IPS-18a (cell line): ENCODE data around the gene CACNA2D1.

ENCODE experiments used
- H3K27ac ChIP-seq: one replicate; pipeline ENCODE4 v1.5.1; 2013; ENCODE audit warnings: low read length
- H3K27me3 ChIP-seq: one replicate; pipeline ENCODE4 v1.6.1; 2013; ENCODE audit warnings: mild to moderate bottlenecking, low read length; ENCODE audit not compliant: control insufficient read depth, insufficient read depth
- H3K36me3 ChIP-seq: one replicate; pipeline ENCODE4 v1.6.1; 2013; ENCODE audit warnings: low read depth, low read length; ENCODE audit not compliant: control insufficient read depth
- H3K4me1 ChIP-seq: one replicate; pipeline ENCODE4 v1.6.1; 2013; ENCODE audit warnings: low read depth, low read length; ENCODE audit not compliant: control insufficient read depth
- H3K4me3 ChIP-seq: one replicate; pipeline ENCODE4 v1.5.1; 2013; ENCODE audit warnings: low read length
- H3K9ac ChIP-seq: one replicate; pipeline ENCODE4 v1.6.1; 2013; ENCODE audit warnings: mild to moderate bottlenecking, low read length, moderate library complexity
- H3K9me3 ChIP-seq: one replicate; pipeline ENCODE4 v1.6.1; 2013; ENCODE audit warnings: low read depth, low read length; ENCODE audit not compliant: control insufficient read depth

The CACNA2D1 gene

GRCh38 chr7:82241356-82241755 lies 202.2 kb downstream of the CACNA2D1 start:
- H3K4me3 ChIP-seq, result no peak overlapping the region
- H3K9ac ChIP-seq, result no peak overlapping the region
- H3K36me3 ChIP-seq, result no peaks in the 10 kb centered on the region
- H3K27me3 ChIP-seq, result no peaks in the 10 kb centered on the region
- H3K9me3 ChIP-seq, result no peaks in the 10 kb centered on the region
- H3K4me1 ChIP-seq, result no peaks in the 10 kb centered on the region
- no peak overlapping the region for H3K27ac ChIP-seq

- no peaks in the 10 kb centered on the region for H3K27me3 ChIP-seq
- H3K4me3 ChIP-seq, result no peak overlapping the region
- H3K4me1 ChIP-seq, result peaks cover 16% of the 10 kb centered on the region
- H3K27ac ChIP-seq, result no peak overlapping the region
- no peak overlapping the region for H3K9ac ChIP-seq
- no peaks in the 10 kb centered on the region for H3K36me3 ChIP-seq
- H3K9me3 ChIP-seq, result no peaks in the 10 kb centered on the region
These were observed 207.9 kb downstream of the CACNA2D1 start for GRCh38 chr7:82235713-82236112.

- H3K9ac ChIP-seq, result no peak overlapping the region
- no peak overlapping the region for H3K4me3 ChIP-seq
- H3K27ac ChIP-seq, result no peak overlapping the region
- H3K36me3 ChIP-seq, result no peaks in the 10 kb centered on the region
- H3K9me3 ChIP-seq, result no peaks in the 10 kb centered on the region
- H3K27me3 ChIP-seq, result no peaks in the 10 kb centered on the region
- peaks cover 16% of the 10 kb centered on the region for H3K4me1 ChIP-seq
These were observed 209.0 kb downstream of the CACNA2D1 start for GRCh38 chr7:82234457-82235049.

- Histone ChIP-seq H3K27me3 (no peaks in the 10 kb centered on the region), H3K9me3 (no peaks in the 10 kb centered on the region), H3K4me3 (no peak overlapping the region), H3K9ac (no peak overlapping the region), H3K4me1 (peaks cover 13% of the 10 kb centered on the region), H3K27ac (no peak overlapping the region), H3K36me3 (no peaks in the 10 kb centered on the region)
These were observed 212.6 kb downstream of the CACNA2D1 start for GRCh38 chr7:82230811-82231581.

GRCh38 chr7:82229164-82229563 lies 214.4 kb downstream of the CACNA2D1 start:
- no peak overlapping the region for H3K27ac ChIP-seq
- no peaks in the 10 kb centered on the region for H3K36me3 ChIP-seq
- H3K9me3 ChIP-seq, result no peaks in the 10 kb centered on the region
- H3K9ac ChIP-seq, result no peak overlapping the region
- H3K4me3 ChIP-seq, result no peak overlapping the region
- peaks cover 9% of the 10 kb centered on the region for H3K4me1 ChIP-seq
- H3K27me3 ChIP-seq, result no peaks in the 10 kb centered on the region

GRCh38 chr7:82226191-82226590 lies 217.4 kb downstream of the CACNA2D1 start:
- Histone ChIP-seq H3K4me1 (peaks cover 5% of the 10 kb centered on the region), H3K9me3 (no peaks in the 10 kb centered on the region), H3K27ac (no peak overlapping the region), H3K27me3 (no peaks in the 10 kb centered on the region), H3K4me3 (no peak overlapping the region), H3K36me3 (no peaks in the 10 kb centered on the region), H3K9ac (no peak overlapping the region)

- no peak overlapping the region for H3K9ac ChIP-seq
- H3K27me3 ChIP-seq, result no peaks in the 10 kb centered on the region
- no peaks in the 10 kb centered on the region for H3K36me3 ChIP-seq
- no peaks in the 10 kb centered on the region for H3K9me3 ChIP-seq
- no peak overlapping the region for H3K27ac ChIP-seq
- no peaks in the 10 kb centered on the region for H3K4me1 ChIP-seq
- H3K4me3 ChIP-seq, result no peak overlapping the region
These were observed 219.0 kb downstream of the CACNA2D1 start for GRCh38 chr7:82224529-82224928.

- Histone ChIP-seq H3K4me3 (no peak overlapping the region), H3K4me1 (no peaks in the 10 kb centered on the region), H3K36me3 (no peaks in the 10 kb centered on the region), H3K27me3 (no peaks in the 10 kb centered on the region), H3K9me3 (no peaks in the 10 kb centered on the region), H3K27ac (no peak overlapping the region), H3K9ac (no peak overlapping the region)
These were observed 220.0 kb downstream of the CACNA2D1 start for GRCh38 chr7:82223580-82223979.

- H3K4me3 ChIP-seq, result no peak overlapping the region
- no peaks in the 10 kb centered on the region for H3K36me3 ChIP-seq
- no peaks in the 10 kb centered on the region for H3K4me1 ChIP-seq
- H3K9me3 ChIP-seq, result no peaks in the 10 kb centered on the region
- H3K9ac ChIP-seq, result no peak overlapping the region
- H3K27ac ChIP-seq, result no peak overlapping the region
- H3K27me3 ChIP-seq, result no peaks in the 10 kb centered on the region
These were observed 222.4 kb downstream of the CACNA2D1 start for GRCh38 chr7:82221152-82221674.

- no peaks in the 10 kb centered on the region for H3K27me3 ChIP-seq
- no peak overlapping the region for H3K4me3 ChIP-seq
- no peak overlapping the region for H3K9ac ChIP-seq
- H3K9me3 ChIP-seq, result no peaks in the 10 kb centered on the region
- no peaks in the 10 kb centered on the region for H3K4me1 ChIP-seq
- no peak overlapping the region for H3K27ac ChIP-seq
- no peaks in the 10 kb centered on the region for H3K36me3 ChIP-seq
These were observed 231.1 kb downstream of the CACNA2D1 start for GRCh38 chr7:82212466-82212865.

- Histone ChIP-seq H3K4me1 (no peaks in the 10 kb centered on the region), H3K9ac (no peak overlapping the region), H3K36me3 (no peaks in the 10 kb centered on the region), H3K27ac (no peak overlapping the region), H3K4me3 (no peak overlapping the region), H3K9me3 (no peaks in the 10 kb centered on the region), H3K27me3 (no peaks in the 10 kb centered on the region)
These were observed 232.2 kb downstream of the CACNA2D1 start for GRCh38 chr7:82211333-82211732.
